H9 (cell line): ENCODE results near the gene ZNF426. TPM values are rescaled to one million over a fixed set of nuclear protein-coding genes. Genes with fewer than 3 reads are reported as not detected.

Experiments
- DNase-seq: peaks from one replicate; pipeline ENCODE4 v3.0.0-alpha.2; 2017
- H2AFZ ChIP-seq: one replicate; pipeline ENCODE4 v1.6.1; 2013; ENCODE audit warnings: mild to moderate bottlenecking, low read length, control low read depth, moderate library complexity
- H2AK5ac ChIP-seq: 2 replicates; pipeline ENCODE4 v1.6.1; 2013; ENCODE audit warnings: low read length, control low read depth, mixed read lengths; ENCODE audit not compliant: insufficient read length
- H2BK120ac ChIP-seq: one replicate; pipeline ENCODE4 v1.6.1; 2013; ENCODE audit warnings: low read depth, mild to moderate bottlenecking, low read length, control low read depth, inconsistent platforms; ENCODE audit not compliant: poor library complexity, severe bottlenecking
- H2BK12ac ChIP-seq: 2 replicates; pipeline ENCODE4 v1.6.1; 2013; ENCODE audit warnings: low read length, control low read depth, mixed read lengths, low read depth; ENCODE audit not compliant: insufficient read length
- H2BK15ac ChIP-seq: 2 replicates; pipeline ENCODE4 v1.6.1; 2013; ENCODE audit warnings: low read depth, low read length, control low read depth
- H2BK20ac ChIP-seq: one replicate; pipeline ENCODE4 v1.6.1; 2013; ENCODE audit warnings: low read depth, mild to moderate bottlenecking, low read length, control low read depth, inconsistent platforms; ENCODE audit not compliant: poor library complexity, severe bottlenecking
- H2BK5ac ChIP-seq: 2 replicates; pipeline ENCODE4 v1.6.1; 2013; ENCODE audit warnings: low read length, control low read depth, mixed read lengths; ENCODE audit not compliant: insufficient read length
- H3K14ac ChIP-seq: 2 replicates; pipeline ENCODE4 v1.6.1; 2013; ENCODE audit warnings: low read length, control low read depth; ENCODE audit not compliant: insufficient read depth
- H3K18ac ChIP-seq: 2 replicates; pipeline ENCODE4 v1.6.1; 2013; ENCODE audit warnings: low read depth, mild to moderate bottlenecking, mixed read lengths, low read length, control low read depth; ENCODE audit not compliant: insufficient read length
- H3K23ac ChIP-seq: 2 replicates; pipeline ENCODE4 v1.6.1; 2013; ENCODE audit warnings: low read length, control low read depth, mixed read lengths, low read depth; ENCODE audit not compliant: insufficient read length
- H3K23me2 ChIP-seq: 2 replicates; pipeline ENCODE4 v1.6.1; 2013; ENCODE audit warnings: low read depth, mild to moderate bottlenecking, mixed read lengths, low read length, control low read depth; ENCODE audit not compliant: insufficient read length, poor library complexity, severe bottlenecking
- H3K27ac ChIP-seq: 2 replicates; pipeline ENCODE4 v1.5.1; 2013; ENCODE audit warnings: low read length, control low read depth, mixed read lengths, low read depth; ENCODE audit not compliant: insufficient read length
- H3K27me3 ChIP-seq: 2 replicates; pipeline ENCODE4 v1.6.1; 2013; ENCODE audit warnings: low read length, control low read depth, inconsistent platforms; ENCODE audit not compliant: insufficient read depth
- H3K4ac ChIP-seq: 2 replicates; pipeline ENCODE4 v1.6.1; 2013; ENCODE audit warnings: low read depth, mild to moderate bottlenecking, control low read depth, inconsistent platforms, low read length, moderate library complexity
- H3K4me1 ChIP-seq: 2 replicates; pipeline ENCODE4 v1.6.1; 2013; ENCODE audit warnings: low read length, control low read depth, inconsistent platforms; ENCODE audit not compliant: insufficient read depth
- H3K4me2 ChIP-seq: 2 replicates; pipeline ENCODE4 v1.6.1; 2013; ENCODE audit warnings: low read length, control low read depth, mixed read lengths; ENCODE audit not compliant: insufficient read length, insufficient read depth
- H3K56ac ChIP-seq: 2 replicates; pipeline ENCODE4 v1.6.1; 2013; ENCODE audit warnings: low read depth, mild to moderate bottlenecking, mixed read lengths, low read length, control low read depth; ENCODE audit not compliant: insufficient read length
- H3K79me1 ChIP-seq: 2 replicates; pipeline ENCODE4 v1.6.1; 2013; ENCODE audit warnings: low read depth, mild to moderate bottlenecking, moderate library complexity, low read length, control low read depth, inconsistent platforms; ENCODE audit not compliant: insufficient read depth, poor library complexity, severe bottlenecking
- H3K79me2 ChIP-seq: 2 replicates; pipeline ENCODE4 v1.6.1; 2013; ENCODE audit warnings: low read length, control low read depth, inconsistent platforms; ENCODE audit not compliant: insufficient read depth
- H3K9ac ChIP-seq: 2 replicates; pipeline ENCODE4 v1.6.1; 2013; ENCODE audit warnings: low read length, control low read depth, mixed read lengths; ENCODE audit not compliant: insufficient read length; ENCODE audit errors: extremely low read depth
- H3K9me3 ChIP-seq: one replicate; pipeline ENCODE4 v1.6.1; 2013; ENCODE audit warnings: low read depth, low read length, inconsistent platforms; ENCODE audit not compliant: control insufficient read depth
- H3T11ph ChIP-seq: one replicate; pipeline ENCODE4 v1.6.1; 2013; ENCODE audit warnings: mild to moderate bottlenecking, low read length, control low read depth, inconsistent platforms
- H4K20me1 ChIP-seq: one replicate; pipeline ENCODE4 v1.6.1; 2013; ENCODE audit not compliant: control insufficient read depth, insufficient read length, insufficient read depth
- H4K5ac ChIP-seq: 2 replicates; pipeline ENCODE4 v1.6.1; 2013; ENCODE audit warnings: low read depth, mild to moderate bottlenecking, mixed read lengths, low read length, control low read depth; ENCODE audit not compliant: insufficient read length
- H4K8ac ChIP-seq: replicated peaks from 2 replicates; pipeline ENCODE4 v1.6.1; 2013; ENCODE audit warnings: low read length, control low read depth, mixed read lengths, low read depth; ENCODE audit not compliant: insufficient read length
- H4K91ac ChIP-seq: 2 replicates; pipeline ENCODE4 v1.6.1; 2013; ENCODE audit warnings: low read depth, mild to moderate bottlenecking, moderate library complexity, mixed read lengths, low read length, control low read depth; ENCODE audit not compliant: insufficient read length
- H3K27ac Mint-ChIP-seq, 3 experiments: 2 replicates in 2 of 3; 3 replicates in 1 of 3; pipeline ENCODE4 v1.8.0; 2020 to 2021; ENCODE audit warnings: mixed read lengths in 3 of 3, mild to moderate bottlenecking in 1 of 3, moderate library complexity in 1 of 3
- H3K27me3 Mint-ChIP-seq: 2 replicates; pipeline ENCODE4 v1.8.0; 2021; ENCODE audit warnings: low read depth, mild to moderate bottlenecking, moderate library complexity, mixed read lengths
- H3K36me3 Mint-ChIP-seq, 3 experiments: 2 replicates in 2 of 3; 3 replicates in 1 of 3; pipeline ENCODE4 v1.8.0; 2020 to 2021; ENCODE audit warnings: low read depth in 3 of 3, mixed read lengths in 3 of 3; ENCODE audit not compliant: insufficient read depth in 1 of 3
- H3K4me1 Mint-ChIP-seq, 2 experiments: 2 replicates each; pipeline ENCODE4 v1.8.0; 2020; ENCODE audit warnings: mixed read lengths in 2 of 2
- H3K4me3 Mint-ChIP-seq, 2 experiments: 2 replicates in 1 of 2; 3 replicates in 1 of 2; pipeline ENCODE4 v1.8.0; 2020 to 2021; ENCODE audit warnings: mild to moderate bottlenecking in 2 of 2, mixed read lengths in 2 of 2, moderate library complexity in 1 of 2
- H3K9me3 Mint-ChIP-seq, 2 experiments: 2 replicates in 1 of 2; 3 replicates in 1 of 2; pipeline ENCODE4 v1.8.0; 2020; ENCODE audit warnings: mild to moderate bottlenecking in 2 of 2, mixed read lengths in 2 of 2, moderate library complexity in 1 of 2
- CTCF ChIP-seq: fragments of 200-600 bp; sonication (generic); conservative IDR thresholded peaks from 3 replicates; pipeline ENCODE4 v1.8.0; 2021; ENCODE audit warnings: antibody characterized with exemption, mild to moderate bottlenecking
- WGBS: extraction: QIAGEN DNeasy Blood & Tissue Kit; methylation state at CpG from one replicate; pipeline ENCODE4 v1.1.7; 2013; ENCODE audit warnings: missing lambda C conversion rate, low lambda C conversion rate, mixed read lengths; ENCODE audit not compliant: insufficient read length; ENCODE audit errors: extremely low coverage; 5-methylcytosine and 5-hydroxymethylcytosine counted together
- total RNA-seq: library from RNA; stranded (reverse); gene quantifications from 2 replicates; pipeline ENCODE4 v1.2.1, GENCODE V29; 2021

ZNF426 gene
- total RNA-seq, 1 experiment from 2014 or later = 29.4 TPM

GRCh38 chr19:9565900-9566705, 27.7 kb upstream of the ZNF426 start:
- Histone ChIP-seq H4K20me1 (no peaks in the 10 kb centered on the region), H3K27me3 (no peaks in the 10 kb centered on the region), H3K14ac (no peak overlapping the region), H2BK15ac (no peak overlapping the region), H2BK20ac (no peak overlapping the region), H3K4me2 (no peak overlapping the region), H2AFZ (no peak overlapping the region), H3K9me3 (peaks cover 66% of the 10 kb centered on the region), H2BK5ac (no peak overlapping the region), H3K18ac (no peak overlapping the region), H2BK12ac (no peak overlapping the region), H3K56ac (no peak overlapping the region), H3K23ac (no peak overlapping the region), H3K9ac (no peak overlapping the region), H4K8ac (no peak overlapping the region), H2AK5ac (no peak overlapping the region), H3K4me1 (no peaks in the 10 kb centered on the region), H3K4ac (no peak overlapping the region), H3K23me2 (no peaks in the 10 kb centered on the region), H4K91ac (no peak overlapping the region), H2BK120ac (no peak overlapping the region), H3K79me2 (peaks cover 21% of the 10 kb centered on the region; the same call in 1 of the 2 replicates), H3K79me1 (peaks cover 6% of the 10 kb centered on the region), H3T11ph (no peak overlapping the region), H4K5ac (no peak overlapping the region), H3K27ac (no peak overlapping the region)
- peak overlapping the region in 1 of 2 experiments; percentile 32; a peak in 1 of 5 replicates for H3K4me3 Mint-ChIP-seq
- no CpG with 5 or more reads among the region's 9 CpGs for WGBS
- H3K27me3 Mint-ChIP-seq = peaks cover 5% of the 10 kb centered on the region
- peaks cover 78 to 93% of the 10 kb centered on the region in 2 experiments for H3K9me3 Mint-ChIP-seq
- no peaks in the 10 kb centered on the region for H3K4me1 Mint-ChIP-seq
- no peak overlapping the region for H3K27ac Mint-ChIP-seq
- TF ChIP-seq CTCF = no peak
- no peak for DNase-seq
- peaks cover 97 to 100% (median 99%) of the 10 kb centered on the region in 3 experiments for H3K36me3 Mint-ChIP-seq
